Measurements from ENCODE around the gene CDON. TPM values are rescaled to one million over a fixed set of nuclear protein-coding genes. Genes with fewer than 3 reads are reported as not detected.

The CDON gene
- 10 to 100 TPM; 25.7 to 60.2 (median 30.5) TPM for polyA plus RNA-seq (ENCODE audit: insufficient read length in 10 of 10)
- long read RNA-seq, donor 1 = 0 reads
- long read RNA-seq, donor 2 = 0 reads
- long read RNA-seq, donor 3 = 0 reads
- long read RNA-seq, donor 4, partial matches to known transcripts = 8 of 8 reads
- long read RNA-seq, donor 4, other reads (novel, unspliced or antisense) = 0 of 8 reads
- long read RNA-seq, donor 5 = 0 reads
- long read RNA-seq, donor 6 = 0 reads
- long read RNA-seq, donor 7 = 0 reads
- long read RNA-seq, donor 8 = 0 reads
- long read RNA-seq, donor 9 = 0 reads

GRCh38 chr11:126062679-126063506 is at the start of gene CDON:
TSS of gene CDON (minus strand) at chr11:126062866. CDS start at chr11:126023476, 39,390 bp downstream.
- peak; percentile 94 to 97 (median 95) for DNase-seq

GRCh38 chr11:126111458-126112116 is 48.9 kb upstream of the CDON start:
- DNase-seq = no peak

DNA sequence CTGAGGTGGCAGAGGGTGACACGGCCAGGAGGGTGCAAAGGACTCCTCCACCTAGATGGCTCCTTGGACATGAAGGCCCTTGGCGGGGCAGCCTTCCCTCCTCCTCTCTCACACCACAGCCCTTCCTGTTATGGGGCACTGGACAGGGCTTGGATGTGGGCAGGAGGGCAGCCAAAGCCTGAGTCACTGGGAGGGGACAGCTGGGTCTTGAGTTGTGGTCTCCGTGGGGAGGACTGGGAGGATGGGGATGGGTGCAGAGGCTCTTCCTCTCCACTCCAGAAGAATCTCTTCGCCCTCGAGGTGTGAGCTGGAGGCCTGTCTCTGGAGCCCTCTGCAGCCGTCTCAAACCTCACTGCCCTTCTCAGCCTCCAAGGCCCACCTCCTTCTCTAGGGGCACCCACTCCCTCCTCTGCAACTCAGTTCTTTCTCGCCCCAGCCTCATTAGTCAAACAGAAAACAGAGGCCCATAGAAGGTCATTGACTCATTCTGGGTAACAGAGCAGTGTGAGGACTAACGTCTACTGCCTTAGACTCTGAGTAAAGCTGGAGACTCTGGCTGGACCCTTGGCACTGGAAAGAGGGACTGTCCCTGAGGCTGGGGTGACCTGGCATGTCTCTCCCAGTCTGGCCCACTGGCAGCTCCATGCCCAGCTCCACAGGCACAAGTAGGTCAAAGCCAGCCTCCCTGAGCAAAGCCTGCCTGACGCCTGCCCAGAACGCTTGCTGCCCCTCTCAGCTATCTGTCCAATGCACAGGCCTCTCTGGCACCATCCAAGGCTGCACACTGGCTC is 47.5 kb upstream of the CDON start:
- DNase-seq = no peak

- DNase-seq = no peak
Measured at GRCh38 chr11:126106594-126107328, 44.1 kb upstream of the CDON start.

DNA sequence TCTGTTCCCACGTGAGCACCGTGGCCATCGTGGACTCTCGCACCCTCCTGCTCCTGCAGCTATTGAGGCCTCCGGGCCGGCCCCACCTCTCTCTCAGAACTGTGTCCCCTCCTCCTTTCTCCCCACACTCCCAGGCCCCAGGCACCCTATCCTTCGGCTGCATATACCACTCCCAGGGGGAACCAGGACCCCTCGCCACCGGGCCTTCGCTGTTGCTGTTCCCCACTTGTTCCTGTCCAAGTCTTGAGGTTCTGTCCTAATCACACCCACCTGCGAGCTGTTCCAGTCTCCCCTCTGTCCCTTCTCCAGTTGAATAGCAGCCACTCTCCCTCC is 43.0 kb upstream of the CDON start:
- DNase-seq = no peak

DNA sequence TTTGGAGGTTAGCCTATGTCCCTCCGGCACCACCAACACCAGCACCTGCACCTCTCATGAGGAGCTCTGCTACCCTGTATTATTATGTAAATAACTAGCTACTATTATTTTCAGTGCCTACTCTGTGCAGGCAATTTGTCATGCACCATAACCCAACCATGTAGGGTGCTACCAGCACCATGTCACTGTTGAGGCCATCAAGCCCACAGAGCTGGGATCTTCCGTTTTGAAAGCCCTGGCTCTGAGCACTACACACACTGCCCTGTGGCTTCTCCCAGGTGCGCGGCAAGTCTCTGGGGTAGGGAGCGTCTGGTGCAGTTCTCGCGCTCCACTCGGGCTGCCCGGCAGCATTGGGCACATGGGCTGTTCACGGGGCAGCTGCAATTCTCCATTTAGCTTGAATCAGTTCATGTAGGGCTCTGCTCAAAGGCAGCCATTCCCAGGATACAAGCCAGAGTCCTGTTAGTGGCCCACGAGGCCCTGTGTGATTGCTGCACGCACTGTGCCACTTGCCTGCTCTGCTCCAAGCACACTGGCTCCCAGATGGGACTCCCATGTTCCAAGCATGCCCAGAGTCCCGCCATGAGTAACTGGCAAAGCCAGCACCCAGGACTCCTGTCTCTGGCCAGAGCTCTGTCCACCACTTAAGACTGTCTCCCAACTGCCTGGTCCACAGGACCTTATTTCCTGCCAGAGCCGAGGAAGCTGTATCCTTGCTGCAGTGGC is 42.5 kb upstream of the CDON start:
- DNase-seq = no peak

DNA sequence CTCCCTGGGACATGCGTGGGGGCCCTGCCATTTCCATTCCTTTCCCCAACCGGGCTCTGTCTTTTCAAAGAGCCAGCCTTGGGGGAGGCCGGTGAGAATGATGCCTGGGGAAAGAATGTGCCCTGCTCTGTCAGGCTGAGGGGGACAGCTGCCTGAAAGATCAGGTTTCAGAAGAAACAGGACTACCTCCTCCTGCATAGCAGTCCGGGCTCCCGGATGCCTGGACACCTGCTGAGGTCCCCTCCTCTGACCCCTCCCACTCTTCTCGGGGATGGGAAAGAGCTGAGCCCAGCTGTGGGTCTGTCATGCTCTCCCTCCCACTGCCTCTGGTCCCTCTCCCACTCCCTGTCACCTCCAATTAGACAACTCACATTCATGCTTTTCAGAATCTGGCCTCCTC is 41.8 kb upstream of the CDON start:
- DNase-seq = no peak

DNA sequence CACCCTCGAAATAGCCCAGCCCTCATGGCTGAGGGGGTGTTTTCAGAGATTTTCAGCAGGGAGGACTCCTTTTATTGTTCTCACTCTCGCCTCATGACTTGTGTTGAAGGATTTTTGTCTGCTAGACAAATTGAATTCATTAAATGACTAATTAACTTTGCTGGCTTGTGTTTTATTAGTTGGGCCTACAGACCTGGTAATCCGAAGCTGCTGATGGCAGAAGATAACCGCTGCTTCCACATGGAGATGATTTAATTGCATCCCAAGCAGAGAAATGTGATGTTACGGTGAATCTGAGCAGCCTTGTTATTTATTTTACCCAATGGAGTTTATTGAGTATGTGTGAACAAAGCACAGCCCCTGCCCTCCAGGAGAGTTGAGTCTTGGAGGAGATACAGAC is 40.5 kb upstream of the CDON start:
- DNase-seq = no peak

DNA sequence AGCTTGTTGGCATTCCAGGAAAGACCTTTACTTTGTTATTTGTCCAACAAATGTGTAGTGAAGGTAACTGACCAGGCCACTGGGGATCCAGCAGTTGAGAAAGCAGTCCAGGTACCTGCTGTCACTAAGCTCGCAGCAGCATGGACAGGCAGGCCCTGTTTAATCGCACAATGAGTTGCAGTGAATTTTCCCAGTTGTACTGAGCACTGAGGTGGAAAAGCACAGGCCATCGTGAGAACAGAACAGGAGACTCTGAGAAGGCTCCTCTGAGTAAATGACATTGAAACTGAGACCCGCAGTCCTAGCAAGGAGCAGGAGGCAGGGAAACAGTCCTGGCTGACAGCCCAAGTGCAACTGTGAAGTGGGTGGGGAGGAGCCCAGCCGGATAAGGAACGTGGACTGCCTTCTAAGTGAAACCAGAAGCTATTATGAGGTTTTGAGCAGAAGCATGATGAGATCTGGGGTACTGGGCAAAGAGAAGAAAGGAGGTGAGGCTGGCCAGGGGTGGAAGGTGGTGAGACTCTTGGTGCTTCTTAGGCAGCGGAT is 39.8 kb upstream of the CDON start:
- DNase-seq = peak in 1 of 3 donors; percentile 78

DNA sequence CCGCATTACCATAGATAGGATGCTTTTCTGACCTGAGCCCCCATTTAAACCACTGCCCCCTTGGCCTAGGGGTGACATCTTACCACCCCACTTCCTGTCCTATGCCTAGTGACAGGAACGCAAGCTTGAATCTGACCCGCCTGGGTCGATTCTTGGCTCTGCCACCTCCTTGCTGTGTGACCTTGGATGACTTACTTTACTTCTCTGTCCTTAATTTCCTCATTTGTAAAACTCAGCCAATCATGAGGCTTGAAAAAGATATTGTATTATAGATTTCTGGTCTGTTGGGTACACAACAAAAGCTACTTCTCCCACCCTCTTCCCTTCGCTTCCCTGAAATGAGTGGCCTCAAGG is 39.2 kb upstream of the CDON start:
- DNase-seq = no peak

- no peak for DNase-seq
Measured at GRCh38 chr11:126101251-126101929, 38.7 kb upstream of the CDON start.

DNA sequence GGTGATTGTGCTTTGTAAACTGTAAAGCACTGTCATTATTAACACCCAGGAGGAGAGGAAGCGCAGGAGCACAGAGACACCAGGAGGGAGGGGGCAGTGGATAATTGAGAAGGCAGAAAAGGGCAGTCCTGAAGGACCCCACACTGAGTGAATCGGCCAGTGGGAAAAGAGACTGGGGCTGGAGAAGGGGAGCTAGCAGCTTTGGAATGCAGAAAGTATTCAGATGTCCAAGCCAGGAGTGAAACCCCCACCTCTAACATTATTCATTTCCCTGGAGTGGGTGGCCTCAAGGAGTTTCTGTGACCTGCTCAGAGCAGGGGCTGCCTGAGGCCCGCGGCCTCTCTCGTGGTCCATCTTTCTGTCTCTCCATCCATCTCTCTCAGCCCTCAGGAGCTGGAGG is 38.0 kb upstream of the CDON start:
- DNase-seq = no peak

DNA sequence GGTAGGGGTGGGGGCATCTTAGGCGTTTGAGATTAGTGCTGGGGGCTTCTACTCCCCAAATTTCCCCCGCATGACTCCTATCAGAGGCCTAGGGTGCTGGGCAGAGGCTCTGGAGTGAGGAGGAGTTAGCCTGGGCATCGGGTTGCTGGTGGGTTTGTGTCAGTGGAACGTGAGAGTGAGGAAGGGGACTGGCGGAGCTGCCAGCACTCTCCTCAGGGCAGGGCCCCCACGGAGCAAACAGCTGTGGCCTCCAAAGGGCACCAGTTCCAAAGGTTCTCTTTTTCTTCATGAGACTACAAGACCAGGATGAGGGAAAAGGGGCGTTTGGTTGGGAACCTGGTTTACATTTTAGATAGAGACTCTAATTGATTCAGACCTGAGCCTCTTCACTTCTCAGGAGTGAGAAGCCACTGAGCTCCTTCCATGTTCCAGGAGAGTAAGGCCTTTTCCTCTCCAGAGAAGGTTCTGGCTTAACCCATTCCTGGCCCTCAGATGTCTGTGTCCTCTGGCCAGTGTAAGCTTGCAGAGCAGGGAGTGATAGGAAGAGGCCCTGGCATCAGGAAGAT is 35.6 kb upstream of the CDON start:
- no peak for DNase-seq

GRCh38 chr11:126095745-126096144 is 33.1 kb upstream of the CDON start:
- DNase-seq = no peak

DNA sequence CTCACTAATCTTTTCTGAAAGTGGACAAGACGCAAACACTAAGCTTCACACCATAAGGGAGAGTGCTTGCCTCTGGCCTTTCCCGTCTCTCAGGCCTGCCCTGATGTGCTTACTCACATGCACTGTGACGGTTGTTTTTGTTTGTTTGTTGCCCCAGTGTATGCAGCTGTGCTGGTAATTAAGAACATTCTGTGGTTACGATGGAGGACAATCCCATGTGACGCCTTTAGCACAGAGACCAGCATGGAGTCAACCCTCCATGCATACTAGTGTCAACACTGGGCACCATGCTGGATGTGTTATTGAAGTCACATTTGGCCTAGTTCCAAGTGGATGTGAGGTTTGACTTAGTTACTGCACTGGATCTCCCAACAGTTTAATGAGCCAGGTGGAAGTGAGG is 27.8 kb upstream of the CDON start:
- DNase-seq = no peak

GRCh38 chr11:126088999-126089398 is 26.3 kb upstream of the CDON start:
- DNase-seq = no peak

GRCh38 chr11:126086248-126086647 is 23.6 kb upstream of the CDON start:
- DNase-seq = no peak

DNA sequence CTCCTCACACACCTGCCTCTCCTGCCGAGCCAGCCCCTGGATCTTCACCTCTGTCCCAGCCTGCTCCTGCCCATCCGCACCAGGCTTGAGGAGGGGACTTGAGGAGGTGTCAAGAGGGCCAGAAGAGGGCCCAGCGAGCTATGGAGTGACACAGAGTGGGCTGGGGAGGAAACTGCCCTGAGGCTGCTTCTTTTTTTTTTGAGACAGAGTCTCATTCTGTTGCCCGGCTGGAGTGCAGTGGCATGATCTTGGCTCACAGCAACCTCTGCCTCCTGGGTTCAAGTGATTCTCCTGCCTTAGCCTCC is 21.9 kb upstream of the CDON start:
- DNase-seq = no peak

- DNase-seq = peak in 1 of 3 donors; percentile 40
Measured at GRCh38 chr11:126083829-126084607, 21.4 kb upstream of the CDON start.
